K562 (cell line): ENCODE results near the gene ZNF426.

Source experiments
- ARID4B ChIP-seq: sonication (generic); formaldehyde crosslinking; IDR thresholded peaks from 2 replicates; pipeline ENCODE4 v1.8.0; 2022; ENCODE audit warnings: mild to moderate bottlenecking, missing genetic modification reagents
- ATF1 ChIP-seq, 2 experiments: fragments of 450-650 bp in 1 of 2; IDR thresholded peaks; 2 replicates each; pipeline ENCODE4 v1.6.1; 2016; ENCODE audit warnings: missing compliant biosample characterization in 1 of 2, missing genetic modification characterization in 1 of 2
- ATF7 ChIP-seq: fragments of 450-650 bp; IDR thresholded peaks from 2 replicates; pipeline ENCODE4 v1.7.1; 2014; ENCODE audit warnings: mild to moderate bottlenecking, moderate library complexity
- CTCF ChIP-seq, 3 experiments: IDR thresholded peaks in 2 of 3; conservative IDR thresholded peaks in 1 of 3; 2 replicates each; pipeline ENCODE4 v1.5.1; 2011 to 2012; ENCODE audit warnings: low read length in 3 of 3, mild to moderate bottlenecking in 3 of 3, control low read depth in 2 of 3, improper control_type of control experiment in 1 of 3, inconsistent platforms in 1 of 3, low read depth in 1 of 3, mixed read lengths in 1 of 3, moderate library complexity in 1 of 3; ENCODE audit not compliant: insufficient read depth in 2 of 3
- HDAC8 ChIP-seq: fragments of 450-650 bp; IDR thresholded peaks from 2 replicates; pipeline ENCODE4 v1.6.1; 2016; ENCODE audit warnings: mild to moderate bottlenecking, missing genetic modification characterization, moderate library complexity, missing compliant biosample characterization
- MAFF ChIP-seq: IDR thresholded peaks from 2 replicates; pipeline ENCODE4 v1.6.1; 2012; ENCODE audit warnings: low read length, improper control_type of control experiment
- MTA1 ChIP-seq: fragments of 450-650 bp; IDR thresholded peaks from 2 replicates; pipeline ENCODE4 v1.6.1; 2017; ENCODE audit warnings: borderline replicate concordance
- POLR2A ChIP-seq: fragments of 450-650 bp; conservative IDR thresholded peaks from 2 replicates; pipeline ENCODE4 v1.6.1; 2016
- RCOR1 ChIP-seq, 2 experiments: IDR thresholded peaks; 2 replicates each; pipeline ENCODE4 v1.6.1; 2012; ENCODE audit warnings: low read depth in 2 of 2, low read length in 2 of 2, borderline replicate concordance in 1 of 2, improper control_type of control experiment in 1 of 2
- SP1 ChIP-seq: sonication (generic); formaldehyde crosslinking; IDR thresholded peaks from 2 replicates; pipeline ENCODE4 v1.8.1; 2022; ENCODE audit warnings: mild to moderate bottlenecking, missing genetic modification reagents
- ZNF274 ChIP-seq: IDR thresholded peaks from 2 replicates; pipeline ENCODE4 v1.6.1; 2011; ENCODE audit warnings: low read depth, mild to moderate bottlenecking, low read length, moderate library complexity, borderline replicate concordance

- TF ChIP-seq CTCF (IDR thresholded peaks at IDR 0.05 in 2 of 3, conservative IDR thresholded peaks at IDR 0.05 in 1 of 3; ENCODE audit: insufficient read depth in 2 of 3, low read depth in 1 of 3, low read length in 3 of 3) (no peak), HDAC8 (tag) (no peak), RCOR1 (IDR thresholded peaks at IDR 0.05; ENCODE audit: borderline replicate concordance in 1 of 2, low read depth in 2 of 2, low read length in 2 of 2) (no peak), ATF7 (no peak), ARID4B (CRISPR knock-in tag) (no peak), SP1 (CRISPR knock-in tag) (no peak), MTA1 (no peak), ATF1 (CRISPR knock-in tag; IDR thresholded peaks at IDR 0.05) (no peak), ATF1 (tag; IDR thresholded peaks at IDR 0.05) (no peak), POLR2A (no peak), MAFF (no peak), ZNF274 (no peak)
Observed at GRCh38 chr19:9485140-9485539, 53.3 kb downstream of the ZNF426 start.
